Measurements from ENCODE around the gene NEK2. TPM values are rescaled to one million over a fixed set of nuclear protein-coding genes. Genes with fewer than 3 reads are reported as not detected.

Gene NEK2
- total and polyA plus RNA-seq, 2 of the 13 experiments (the other 11 are each of a cell fraction or from before 2014, with no cell fraction given), result 10.9 to 40.8 TPM

DNA sequence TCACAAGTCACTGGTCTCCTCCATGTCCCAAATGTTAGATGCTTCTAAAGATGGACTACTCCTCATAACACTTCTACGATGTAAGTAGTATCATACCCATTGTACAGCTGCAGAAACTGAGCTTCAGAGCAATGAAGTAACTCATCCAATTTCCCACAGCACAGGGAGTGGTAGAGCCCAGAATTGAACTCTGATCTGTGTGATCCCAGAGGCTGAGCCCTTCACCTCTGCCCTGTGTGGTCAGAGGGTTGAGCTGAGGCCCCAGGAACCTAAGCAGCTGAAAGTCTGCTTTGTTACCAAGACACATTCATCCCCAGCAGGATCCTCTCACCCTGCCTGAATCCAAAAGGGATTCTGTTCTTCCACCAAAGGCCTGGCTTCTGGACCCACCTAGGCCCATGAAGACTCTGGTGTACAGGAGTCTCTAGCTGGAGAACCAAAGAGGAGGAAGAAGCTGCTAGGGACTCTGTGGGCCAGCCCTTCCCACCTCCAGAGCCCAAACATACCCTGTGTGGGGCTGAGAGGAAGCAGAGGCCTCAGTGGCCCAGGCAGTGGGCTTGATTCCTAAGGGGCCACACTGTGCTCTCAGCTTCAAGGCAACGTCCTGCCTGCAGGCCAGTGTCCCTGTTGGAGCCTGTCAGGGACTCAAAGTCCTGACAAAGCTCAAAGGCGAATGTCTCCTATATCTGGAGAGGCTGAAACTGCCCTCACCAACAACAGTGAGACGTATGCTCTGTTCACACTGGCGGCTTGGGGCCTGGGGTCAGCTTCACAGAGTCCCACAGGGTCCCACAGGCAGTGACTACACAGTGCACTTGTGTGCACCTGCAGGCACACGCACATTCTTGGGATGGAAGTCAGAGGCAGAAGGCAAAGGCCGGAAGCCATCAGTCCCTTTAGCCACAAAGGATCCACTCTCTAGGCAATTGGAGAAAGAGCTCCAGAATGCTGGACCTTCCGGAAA, 56.1 kb downstream of the NEK2 start (continued):
- TF ChIP-seq ZBTB40 (IDR thresholded peaks at IDR 0.05) (no peak), ZBTB40 (CRISPR knock-in tag; IDR thresholded peaks at IDR 0.05) (no peak), ZNF749 (CRISPR knock-in tag; IDR thresholded peaks at IDR 0.05; ENCODE audit: borderline replicate concordance) (no peak), ZNF446 (CRISPR knock-in tag; IDR thresholded peaks at IDR 0.05) (no peak), ZNF557 (CRISPR knock-in tag; IDR thresholded peaks at IDR 0.05) (no peak), MAX (IDR thresholded peaks at IDR 0.05) (peak; percentile 60; the same call in 1 of the 2 replicates), HIVEP1 (CRISPR knock-in tag; IDR thresholded peaks at IDR 0.05) (no peak), AKAP8 (CRISPR knock-in tag; IDR thresholded peaks at IDR 0.05) (no peak), SKI (IDR thresholded peaks at IDR 0.05; ENCODE audit: partially characterized antibody) (peak; percentile 32), POLR2AphosphoS5 (IDR thresholded peaks at IDR 0.05; ENCODE audit: low read depth, low read length) (no peak), ATRX (CRISPR knock-in tag; IDR thresholded peaks at IDR 0.05; ENCODE audit: borderline replicate concordance) (no peak), MIER2 (CRISPR knock-in tag; IDR thresholded peaks at IDR 0.05) (no peak), ZNF234 (CRISPR knock-in tag; conservative IDR thresholded peaks at IDR 0.05) (no peak), ZC3H4 (CRISPR knock-in tag; IDR thresholded peaks at IDR 0.05; ENCODE audit: borderline replicate concordance) (no peak)
- TF ChIP-seq, protein P1, sequence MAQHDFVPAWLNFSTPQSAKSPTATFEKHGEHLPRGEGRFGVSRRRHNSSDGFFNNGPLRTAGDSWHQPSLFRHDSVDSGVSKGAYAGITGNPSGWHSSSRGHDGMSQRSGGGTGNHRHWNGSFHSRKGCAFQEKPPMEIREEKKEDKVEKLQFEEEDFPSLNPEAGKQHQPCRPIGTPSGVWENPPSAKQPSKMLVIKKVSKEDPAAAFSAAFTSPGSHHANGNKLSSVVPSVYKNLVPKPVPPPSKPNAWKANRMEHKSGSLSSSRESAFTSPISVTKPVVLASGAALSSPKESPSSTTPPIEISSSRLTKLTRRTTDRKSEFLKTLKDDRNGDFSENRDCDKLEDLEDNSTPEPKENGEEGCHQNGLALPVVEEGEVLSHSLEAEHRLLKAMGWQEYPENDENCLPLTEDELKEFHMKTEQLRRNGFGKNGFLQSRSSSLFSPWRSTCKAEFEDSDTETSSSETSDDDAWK (CRISPR knock-in tag; IDR thresholded peaks at IDR 0.05), result no peak
- TF ChIP-seq, protein P2, sequence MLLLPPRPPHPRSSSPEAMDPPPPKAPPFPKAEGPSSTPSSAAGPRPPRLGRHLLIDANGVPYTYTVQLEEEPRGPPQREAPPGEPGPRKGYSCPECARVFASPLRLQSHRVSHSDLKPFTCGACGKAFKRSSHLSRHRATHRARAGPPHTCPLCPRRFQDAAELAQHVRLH (CRISPR knock-in tag; IDR thresholded peaks at IDR 0.05; ENCODE audit: borderline replicate concordance, low read depth), result no peak

Measured in HepG2 (cell line).